Activated CD4-positive, alpha-beta memory T cell treated with anti-CD3 and anti-CD28 coated beads, Interleukin-2, amount 10 ng/mL, durations not matched to agents 7 days and 5 days (primary cell): ENCODE measurements around the gene NDUFS2. TPM values are rescaled to one million over a fixed set of nuclear protein-coding genes. Genes with fewer than 3 reads are reported as not detected.

Source experiments
- CTCF ChIA-PET: fragments of 350-600 bp; sonication (Branson Sonifier 250); formaldehyde crosslinking; loops from one replicate; lab custom pipeline; 2021; ENCODE audit warnings: antibody characterized with exemption, inconsistent platforms; lab: Charles Lee
- POLR2A ChIA-PET: fragments of 350-600 bp; sonication (Branson Sonifier 250); formaldehyde crosslinking; loops from one replicate; lab custom pipeline; 2021; ENCODE audit warnings: antibody characterized with exemption; lab: Charles Lee
- DNase-seq: peaks from one replicate; pipeline ENCODE4 v3.0.0-alpha.2; 2020
- H3K27ac Mint-ChIP-seq: one replicate; pipeline ENCODE4 v1.8.0; 2021; ENCODE audit warnings: mild to moderate bottlenecking, mixed read lengths
- H3K27me3 Mint-ChIP-seq: one replicate; pipeline ENCODE4 v1.8.0; 2021; ENCODE audit warnings: mixed read lengths
- H3K36me3 Mint-ChIP-seq: one replicate; pipeline ENCODE4 v1.8.0; 2021; ENCODE audit warnings: low read depth, mixed read lengths
- H3K4me1 Mint-ChIP-seq: one replicate; pipeline ENCODE4 v1.8.0; 2021; ENCODE audit warnings: mixed read lengths
- H3K4me3 Mint-ChIP-seq: one replicate; pipeline ENCODE4 v1.8.0; 2021; ENCODE audit warnings: mild to moderate bottlenecking, mixed read lengths
- H3K9me3 Mint-ChIP-seq: one replicate; pipeline ENCODE4 v1.8.0; 2021; ENCODE audit warnings: mixed read lengths
- total RNA-seq, 2 experiments: library from RNA; stranded (reverse); gene quantifications; one replicate each; pipeline ENCODE4 v1.2.3, GENCODE V29; 2021

NDUFS2 gene
- total RNA-seq, 2 experiments from 2014 or later, result 83.0 to 87.3 TPM

- ChIA-PET CTCF (interaction anchor here (0.8 to 3.0 kb wide), 4 partner anchors 33 to 123 kb away, joined by 6 to 10 read pairs (median 7); partner anchors contain the start of gene TOMM40L), POLR2A (interaction anchor here (0.6 to 1.0 kb wide), 2 partner anchors 43 to 56 kb away, joined by 3 to 4 read pairs; partner anchors contain the start of gene SDHC)
- H3K27me3 Mint-ChIP-seq, result peaks cover 66% of the 10 kb centered on the region
- H3K9me3 Mint-ChIP-seq, result peaks cover 12% of the 10 kb centered on the region
- H3K4me3 Mint-ChIP-seq, result peak within 1 kb of the TSS; percentile 34
- peaks cover 16% of the 10 kb centered on the region for H3K36me3 Mint-ChIP-seq
- H3K27ac Mint-ChIP-seq, result no peak within 1 kb of the TSS
- peak; percentile 31 for DNase-seq
- peaks cover 15% of the 10 kb centered on the region for H3K4me1 Mint-ChIP-seq
These were observed 56.5 kb downstream of the NDUFS2 start, which contains the start of gene PCP4L1 for GRCh38 chr1:161258439-161259344. Gene PCP4L1, plus strand, starts transcription at chr1:161258745. Its CDS starts 230 bp downstream, at chr1:161258975.

- POLR2A ChIA-PET, result interaction anchor here (1.0 kb wide), 1 partner anchor 55 kb away, joined by 4 read pairs; the partner anchor contains the start of gene SDHC
- DNase-seq, result no peak
- Mint-ChIP-seq H3K27me3 (peaks cover 64% of the 10 kb centered on the region), H3K4me3 (no peak overlapping the region), H3K9me3 (peaks cover 12% of the 10 kb centered on the region), H3K27ac (no peak overlapping the region), H3K4me1 (peaks cover 15% of the 10 kb centered on the region), H3K36me3 (peaks cover 16% of the 10 kb centered on the region)
- CTCF ChIA-PET, result interaction anchor here (1.2 to 3.0 kb wide), 4 partner anchors 10 to 123 kb away, joined by 4 to 10 read pairs (median 7); partner anchors contain the start of gene TOMM40L
These were observed 57.2 kb downstream of the NDUFS2 start for GRCh38 chr1:161259345-161259702.

- Mint-ChIP-seq H3K27ac (no peak overlapping the region), H3K27me3 (peaks cover 66% of the 10 kb centered on the region), H3K9me3 (peaks cover 12% of the 10 kb centered on the region), H3K4me1 (peaks cover 15% of the 10 kb centered on the region), H3K4me3 (no peak overlapping the region), H3K36me3 (peaks cover 16% of the 10 kb centered on the region)
- no peak for DNase-seq
- ChIA-PET CTCF (interaction anchor here (1.2 to 3.0 kb wide), 4 partner anchors 11 to 122 kb away, joined by 4 to 10 read pairs (median 7); partner anchors contain the start of gene TOMM40L), POLR2A (interaction anchor here (1.0 kb wide), 1 partner anchor 55 kb away, joined by 4 read pairs; the partner anchor contains the start of gene SDHC)
These were observed 57.6 kb downstream of the NDUFS2 start for GRCh38 chr1:161259765-161260164.

- Mint-ChIP-seq H3K9me3 (peaks cover 12% of the 10 kb centered on the region), H3K4me3 (no peak overlapping the region), H3K27ac (no peak overlapping the region), H3K4me1 (peaks cover 15% of the 10 kb centered on the region), H3K36me3 (peaks cover 16% of the 10 kb centered on the region), H3K27me3 (peaks cover 66% of the 10 kb centered on the region)
- no peak for DNase-seq
- POLR2A ChIA-PET, result no interaction called here
- CTCF ChIA-PET, result interaction anchor here (1.2 to 2.4 kb wide), 3 partner anchors 12 to 121 kb away, joined by 4 to 10 read pairs (median 6); no protein-coding TSS in a partner anchor
These were observed 58.5 kb downstream of the NDUFS2 start for GRCh38 chr1:161260376-161261260.

- Mint-ChIP-seq H3K9me3 (peaks cover 10% of the 10 kb centered on the region), H3K4me3 (no peak overlapping the region), H3K36me3 (peaks cover 14% of the 10 kb centered on the region), H3K27ac (no peak overlapping the region), H3K4me1 (peaks cover 15% of the 10 kb centered on the region), H3K27me3 (peaks cover 65% of the 10 kb centered on the region)
- CTCF ChIA-PET, result interaction anchor here (0.8 kb wide), 1 partner anchor 30 kb away, joined by 4 read pairs; no protein-coding TSS in a partner anchor
- no peak for DNase-seq
- POLR2A ChIA-PET, result no interaction called here
These were observed 59.4 kb downstream of the NDUFS2 start for GRCh38 chr1:161261261-161262235.

Other genes with a start within 250 kb of the NDUFS2 start
- gene ITLN2, start 247.6 kb upstream of the NDUFS2 start, total RNA-seq, result not detected
- gene F11R, start 181.2 kb upstream of the NDUFS2 start, total RNA-seq, result 10 to 100 TPM; 13.9 to 16.2 TPM
- gene TSTD1, start 163.4 kb upstream of the NDUFS2 start, total RNA-seq, result 10 to 100 TPM; 56.1 to 63.8 TPM
- 10 to 100 TPM; 67.4 to 68.0 TPM for gene USF1, start 156.4 kb upstream of the NDUFS2 start, total RNA-seq
- gene ARHGAP30, start 132.5 kb upstream of the NDUFS2 start, total RNA-seq, result 100 to 1,000 TPM; 331 to 339 TPM
- gene NECTIN4, start 112.8 kb upstream of the NDUFS2 start, total RNA-seq, result not detected
- gene KLHDC9, start 104.0 kb upstream of the NDUFS2 start, total RNA-seq, result 1 to 10 TPM; 1.2 TPM
- gene PFDN2, start 84.3 kb upstream of the NDUFS2 start, total RNA-seq, result 10 to 100 TPM; 76.6 to 78.8 TPM
- 10 to 100 TPM; 50.8 to 51.5 TPM for gene NIT1, start 84.3 kb upstream of the NDUFS2 start, total RNA-seq
- 10 to 100 TPM; 38.2 to 40.0 TPM for gene DEDD, start 69.7 kb upstream of the NDUFS2 start, total RNA-seq
- gene UFC1, start 48.4 kb upstream of the NDUFS2 start, total RNA-seq, result 100 to 1,000 TPM; 103 to 113 TPM
- 10 to 100 TPM; 32.5 to 34.8 TPM for gene USP21, start 42.9 kb upstream of the NDUFS2 start, total RNA-seq
- gene PPOX, start 35.9 kb upstream of the NDUFS2 start, total RNA-seq, result 10 to 100 TPM; 32.9 to 33.2 TPM
- gene B4GALT3, start 24.9 kb upstream of the NDUFS2 start, total RNA-seq, result 10 to 100 TPM; 55.0 to 56.7 TPM
- 1 to 10 TPM in 1 of 2 experiments, under 1 TPM in 1; 0.83 to 1.2 TPM for gene ADAMTS4, start 3.3 kb upstream of the NDUFS2 start, total RNA-seq
- 1 to 10 TPM; 1.1 to 1.3 TPM for gene FCER1G, start 12.9 kb downstream of the NDUFS2 start, total RNA-seq
- gene APOA2, start 21.3 kb downstream of the NDUFS2 start, total RNA-seq, result not detected
- gene TOMM40L, start 23.7 kb downstream of the NDUFS2 start, total RNA-seq, result 10 to 100 TPM; 17.4 to 18.1 TPM
- not detected for gene NR1I3, start 35.8 kb downstream of the NDUFS2 start, total RNA-seq
- gene PCP4L1, start 56.4 kb downstream of the NDUFS2 start, total RNA-seq, result under 1 TPM in 1 of 2 experiments, not detected in 1; 0.28 TPM
- gene MPZ, start 107.6 kb downstream of the NDUFS2 start, total RNA-seq, result 1 to 10 TPM; 5.9 to 8.1 TPM
- gene SDHC, start 112.0 kb downstream of the NDUFS2 start, total RNA-seq, result 100 to 1,000 TPM; 172 to 173 TPM
- not detected for gene CFAP126, start 165.5 kb downstream of the NDUFS2 start, total RNA-seq